ENCODE results near the gene CTTNBP2.
"Not testable (repeated sequence)": the region's sequence is repeated elsewhere in the genome, so short reads cannot be mapped to it uniquely, and the experiment has no call there.

CTTNBP2 gene

GRCh38 chr7:117737926-117738325 lies 135.3 kb downstream of the CTTNBP2 start:
- DNase-seq (ENCODE audit: low read depth) = no peak

GRCh38 chr7:117731455-117731854 lies 141.8 kb downstream of the CTTNBP2 start:
- DNase-seq (ENCODE audit: low read depth) = no peak

- DNase-seq (ENCODE audit: low read depth) = no peak
Measured at GRCh38 chr7:117730390-117730789, 142.9 kb downstream of the CTTNBP2 start.

GRCh38 chr7:117728890-117729624 lies 144.2 kb downstream of the CTTNBP2 start:
- DNase-seq (ENCODE audit: low read depth) = no peak

GRCh38 chr7:117724898-117725297 lies 148.3 kb downstream of the CTTNBP2 start:
- DNase-seq (ENCODE audit: low read depth) = no peak

GRCh38 chr7:117719377-117719776 lies 153.9 kb downstream of the CTTNBP2 start:
- DNase-seq (ENCODE audit: low read depth) = no peak

GRCh38 chr7:117718116-117718835 lies 155.0 kb downstream of the CTTNBP2 start:
- no peak for DNase-seq (ENCODE audit: low read depth)

GRCh38 chr7:117717357-117717756 lies 155.9 kb downstream of the CTTNBP2 start:
- no peak for DNase-seq (ENCODE audit: low read depth)

GRCh38 chr7:117716707-117717299 lies 156.4 kb downstream of the CTTNBP2 start:
- DNase-seq (ENCODE audit: low read depth) = no peak

- no peak for DNase-seq (ENCODE audit: low read depth)
Measured at GRCh38 chr7:117715784-117716445, 157.3 kb downstream of the CTTNBP2 start.

- no peak for DNase-seq (ENCODE audit: low read depth)
Measured at GRCh38 chr7:117711556-117711955, 161.7 kb downstream of the CTTNBP2 start.

- DNase-seq (ENCODE audit: low read depth) = not testable (repeated sequence)
Measured at GRCh38 chr7:117708173-117708572, 165.1 kb downstream of the CTTNBP2 start.

GRCh38 chr7:117707080-117707479 lies 166.2 kb downstream of the CTTNBP2 start:
- no peak for DNase-seq (ENCODE audit: low read depth)

GRCh38 chr7:117706210-117706609 lies 167.0 kb downstream of the CTTNBP2 start:
- no peak for DNase-seq (ENCODE audit: low read depth)

GRCh38 chr7:117705630-117706029 lies 167.6 kb downstream of the CTTNBP2 start:
- no peak for DNase-seq (ENCODE audit: low read depth)

GRCh38 chr7:117704063-117704462 lies 169.2 kb downstream of the CTTNBP2 start:
- DNase-seq (ENCODE audit: low read depth) = no peak

- no peak for DNase-seq (ENCODE audit: low read depth)
Measured at GRCh38 chr7:117698018-117698417, 175.2 kb downstream of the CTTNBP2 start.

GRCh38 chr7:117692338-117692737 lies 180.9 kb downstream of the CTTNBP2 start:
- no peak for DNase-seq (ENCODE audit: low read depth)

- DNase-seq (ENCODE audit: low read depth) = no peak
Measured at GRCh38 chr7:117690147-117690546, 183.1 kb downstream of the CTTNBP2 start.

GRCh38 chr7:117689406-117689805 lies 183.8 kb downstream of the CTTNBP2 start:
- no peak for DNase-seq (ENCODE audit: low read depth)

- DNase-seq (ENCODE audit: low read depth) = no peak
Measured at GRCh38 chr7:117688126-117688525, 185.1 kb downstream of the CTTNBP2 start.

- DNase-seq (ENCODE audit: low read depth) = no peak
Measured at GRCh38 chr7:117686311-117686935, 186.8 kb downstream of the CTTNBP2 start.
